GM21528 (cell line): ENCODE results near the gene BMP5.
"Not testable (repeated sequence)": the region's sequence is repeated elsewhere in the genome, so short reads cannot be mapped to it uniquely, and the experiment has no call there.

Experiments
- ATAC-seq: cut with Tn5 transposase; IDR thresholded peaks from one replicate; pipeline ENCODE4 v1.9.1; 2021; ENCODE audit warnings: mild to moderate bottlenecking, moderate library complexity; ENCODE audit not compliant: unreplicated experiment, low FRiP score

The BMP5 gene

GRCh38 chr6:55875400-55875799 is at the start of gene BMP5:
BMP5 (minus strand) TSS chr6:55875590; CDS start chr6:55874865, 725 bp downstream.
- ATAC-seq: no peak

DNA sequence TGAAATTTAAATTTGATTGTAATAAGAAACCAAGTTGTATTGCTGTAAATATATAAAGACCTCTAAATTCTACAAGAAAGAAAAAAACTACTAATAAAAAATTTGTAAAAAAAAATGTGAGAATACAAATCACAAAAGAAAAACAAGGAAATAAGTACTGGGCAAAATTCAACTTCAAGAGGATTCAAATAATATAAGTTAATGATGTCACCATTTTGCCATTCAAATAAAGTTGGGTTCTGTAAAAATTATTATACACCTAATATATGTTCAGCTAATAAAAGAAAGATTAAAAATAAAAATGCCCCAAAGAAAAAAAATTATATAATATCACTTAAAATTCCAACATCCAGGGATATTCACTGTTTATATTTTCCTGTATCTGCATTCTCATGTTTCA is 47.0 kb upstream of the BMP5 start:
- no peak for ATAC-seq

DNA sequence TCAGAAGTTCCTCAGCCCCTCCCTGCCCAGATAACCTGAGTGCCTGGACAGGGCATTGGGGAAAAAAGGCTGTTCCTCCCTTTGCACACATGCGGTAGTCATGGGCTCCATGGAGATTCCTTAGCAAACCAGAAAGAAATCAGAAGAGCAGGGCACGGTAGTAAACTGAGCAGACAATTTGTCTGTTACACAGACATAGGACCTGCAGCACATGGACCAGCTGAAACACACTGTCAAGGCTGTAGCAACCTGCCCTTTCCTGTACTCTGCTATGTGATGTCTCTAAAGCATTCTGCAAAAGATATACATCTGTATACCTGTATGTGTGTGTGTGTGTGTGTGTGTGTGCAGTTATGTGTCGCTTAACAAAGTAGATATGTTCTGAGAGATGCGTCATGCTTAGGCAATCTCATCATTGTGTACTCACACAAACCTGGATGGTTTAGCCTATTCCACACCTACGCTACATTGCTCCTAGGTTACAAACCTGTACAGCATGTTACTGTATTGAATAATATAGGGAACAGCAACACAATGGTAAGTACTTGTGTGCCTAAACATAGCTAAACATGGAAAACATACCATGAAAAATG is 44.4 kb upstream of the BMP5 start:
- no peak for ATAC-seq

GRCh38 chr6:55918639-55919038 is 43.2 kb upstream of the BMP5 start:
- no peak for ATAC-seq

DNA sequence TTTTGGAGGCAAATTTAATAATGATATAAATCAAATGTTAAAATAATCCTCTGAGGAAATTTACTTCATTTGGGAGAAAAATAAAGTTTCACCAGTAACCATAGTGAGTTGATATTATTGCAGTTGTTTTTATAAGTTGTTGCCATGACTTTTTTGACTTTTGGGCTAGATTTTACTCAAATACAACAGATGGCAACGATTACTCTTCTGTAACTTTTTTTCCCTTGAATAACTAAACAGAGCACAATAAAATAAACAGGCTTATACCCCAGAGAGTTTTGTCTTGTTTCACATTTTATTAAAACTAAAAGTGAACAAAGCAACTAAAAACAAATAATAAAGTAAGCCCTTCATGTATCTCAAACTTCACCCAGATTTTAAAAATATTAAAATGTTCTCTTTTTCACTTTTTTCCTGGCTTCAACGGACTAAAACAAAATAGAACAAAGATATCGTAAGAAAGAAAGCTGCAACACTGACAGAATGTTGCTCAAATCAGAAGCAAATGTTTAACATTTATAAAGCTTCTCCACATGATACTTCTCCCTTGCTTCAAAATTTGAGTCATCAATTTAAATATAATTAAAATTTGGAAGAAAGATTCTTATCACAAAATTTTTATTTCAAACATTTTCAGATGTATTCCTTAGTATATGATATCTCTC is 42.5 kb upstream of the BMP5 start:
- no peak for ATAC-seq

GRCh38 chr6:55916188-55916587 is 40.8 kb upstream of the BMP5 start:
- no peak for ATAC-seq

DNA sequence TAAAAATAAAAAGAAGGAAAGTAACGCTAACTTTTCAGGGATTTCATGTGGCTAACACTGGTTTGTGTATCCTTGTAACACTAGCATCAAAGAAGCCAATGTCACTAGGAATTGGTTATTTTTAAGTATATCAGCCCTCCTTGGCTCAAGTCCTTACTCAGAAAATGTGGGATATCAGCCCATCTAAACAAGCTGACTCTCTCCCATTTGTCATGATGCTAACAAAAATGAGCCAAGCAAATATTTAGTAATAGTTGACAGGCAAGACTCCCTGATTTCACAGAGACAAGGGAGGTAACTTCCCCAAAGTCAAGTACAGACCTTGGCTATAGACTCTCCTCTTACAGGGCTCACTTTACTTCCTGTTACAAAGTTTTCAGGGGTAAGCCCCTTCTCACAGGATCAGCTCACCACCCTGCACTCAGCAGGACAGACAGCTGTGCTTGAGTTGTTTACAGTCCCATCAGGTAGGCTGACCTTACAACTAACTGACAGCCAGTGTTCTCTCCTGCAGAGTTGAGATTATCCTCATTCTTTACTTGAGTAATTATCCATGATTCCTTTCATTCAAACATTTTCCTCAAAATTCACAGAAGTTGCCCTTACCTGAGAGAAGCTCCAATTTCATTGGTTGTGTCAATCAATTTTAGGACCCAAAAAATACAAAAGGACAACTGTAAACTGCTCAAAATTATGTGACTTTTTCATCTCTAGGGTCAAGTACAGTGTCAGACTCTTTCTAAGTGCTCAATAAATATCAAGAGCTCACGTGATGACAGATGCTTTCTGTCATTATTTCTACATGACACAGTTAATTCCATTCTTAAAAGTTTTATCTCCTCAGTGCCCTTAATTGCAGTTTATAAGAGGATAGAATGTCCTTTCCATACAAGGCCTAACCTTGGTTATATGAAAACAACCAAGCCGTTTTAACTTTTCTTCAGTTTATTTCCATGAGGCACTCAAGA is 38.1 kb upstream of the BMP5 start:
- no peak for ATAC-seq

GRCh38 chr6:55910466-55910865 is 35.1 kb upstream of the BMP5 start:
- not testable (repeated sequence) for ATAC-seq

GRCh38 chr6:55909911-55910310 is 34.5 kb upstream of the BMP5 start:
- not testable (repeated sequence) for ATAC-seq

GRCh38 chr6:55902796-55903195 is 27.4 kb upstream of the BMP5 start:
- ATAC-seq: no peak

GRCh38 chr6:55901765-55902270 is 26.4 kb upstream of the BMP5 start:
- ATAC-seq: no peak

GRCh38 chr6:55898342-55898741 is 23.0 kb upstream of the BMP5 start:
- no peak for ATAC-seq

- no peak for ATAC-seq
These were observed 22.0 kb upstream of the BMP5 start for GRCh38 chr6:55897346-55897745.

DNA sequence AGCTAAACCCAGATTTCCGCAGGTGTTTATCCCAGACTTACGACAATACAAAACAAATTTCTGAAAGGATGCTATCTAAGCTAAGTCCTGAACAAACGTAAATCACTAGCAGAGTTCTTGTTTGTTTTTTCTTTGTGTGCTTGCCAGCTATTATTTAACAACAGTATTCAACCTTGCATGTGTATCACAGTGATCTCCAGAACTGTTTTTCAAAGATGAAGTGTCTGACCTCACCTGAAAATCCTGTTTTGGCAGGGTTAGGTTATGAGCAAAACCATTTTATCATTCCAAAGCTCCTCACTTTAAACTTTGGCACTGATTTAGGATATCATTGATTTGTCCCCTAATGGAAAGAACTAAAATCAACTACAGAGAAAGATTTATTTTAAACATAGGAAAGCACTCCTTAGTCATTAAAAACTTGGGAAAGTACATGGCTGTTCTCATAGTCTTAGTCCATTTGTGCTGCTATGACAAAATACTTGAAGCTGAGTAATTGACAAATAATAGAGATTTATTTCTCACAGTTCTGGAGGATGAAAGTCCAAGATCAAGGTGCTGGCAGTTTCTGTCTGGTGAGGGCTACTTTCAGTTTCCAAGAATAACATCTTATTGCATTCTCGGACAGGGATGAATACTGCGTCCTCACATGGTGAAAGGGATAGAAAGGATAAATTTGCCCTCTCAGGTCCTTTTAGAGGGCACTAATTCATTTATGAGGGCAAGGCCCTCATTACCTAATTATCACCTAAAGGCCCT is 20.8 kb upstream of the BMP5 start:
- no peak for ATAC-seq

DNA sequence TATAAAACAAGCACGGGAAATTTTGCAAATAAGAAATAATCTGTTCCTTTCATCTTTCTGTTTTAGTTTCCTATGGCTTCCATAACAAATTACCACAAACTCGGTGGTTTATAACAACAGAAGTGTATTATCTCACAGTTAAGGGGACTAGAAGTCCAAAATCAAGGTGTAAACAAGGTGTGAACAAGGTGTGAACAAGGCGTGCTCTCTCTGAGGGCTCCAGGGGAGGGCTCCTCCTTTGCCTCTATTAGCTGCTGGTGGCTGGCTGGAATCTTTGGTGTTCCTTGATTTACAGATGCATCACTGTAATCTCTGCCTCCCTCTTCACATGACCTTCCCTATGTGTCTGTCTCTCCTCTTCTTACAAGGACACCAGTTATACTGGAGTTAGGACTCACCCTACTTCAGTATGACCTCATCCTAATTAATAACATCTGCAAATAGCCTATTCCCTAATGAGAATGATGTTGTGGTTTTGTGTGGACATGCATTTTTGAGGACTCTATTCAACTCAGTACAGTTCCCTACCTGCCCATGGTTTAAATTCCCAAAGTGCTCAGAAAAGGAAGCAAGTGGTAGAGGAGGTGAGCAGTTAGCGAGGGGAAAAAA is 17.5 kb upstream of the BMP5 start:
- no peak for ATAC-seq

DNA sequence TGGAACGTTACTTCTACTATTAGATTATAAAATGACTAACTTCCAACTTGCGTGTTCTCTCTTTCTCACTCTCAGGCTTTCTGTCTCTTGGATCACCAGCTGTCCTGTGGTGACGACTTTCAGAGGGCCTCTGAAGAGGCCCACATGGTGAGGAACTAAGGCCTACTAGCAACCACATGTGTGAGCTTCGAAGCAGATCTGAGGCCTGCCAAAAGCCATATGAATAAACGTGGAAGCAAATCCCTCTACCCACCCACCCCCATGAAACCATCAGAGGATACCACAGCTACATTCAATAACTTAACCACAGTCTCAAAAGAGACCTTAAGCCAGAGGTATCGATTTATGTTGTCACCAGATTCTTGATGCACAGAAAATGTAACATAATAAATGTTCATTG is 13.5 kb upstream of the BMP5 start:
- ATAC-seq: no peak

GRCh38 chr6:55886185-55886836 is 10.9 kb upstream of the BMP5 start:
- no peak for ATAC-seq

- ATAC-seq: no peak
These were observed 7.6 kb upstream of the BMP5 start for GRCh38 chr6:55882718-55883569.

DNA sequence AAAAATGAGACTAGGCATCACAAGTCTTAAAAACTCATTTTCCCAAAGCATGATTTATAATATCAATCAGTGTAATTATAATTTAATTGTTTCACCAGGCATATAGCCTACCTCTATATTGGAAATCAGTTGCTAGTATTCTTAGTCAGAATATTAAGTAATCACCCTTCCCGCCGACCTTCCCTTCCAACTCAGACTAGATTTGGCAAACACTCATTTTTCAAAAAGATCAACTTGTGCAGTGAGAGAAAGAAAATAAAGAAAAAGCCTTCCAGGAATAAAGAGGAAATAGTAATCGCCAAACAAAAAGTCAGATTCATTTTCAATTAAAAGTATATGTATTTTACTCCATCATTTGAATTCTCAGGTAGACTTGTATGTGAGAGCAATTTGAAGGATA is 1.9 kb upstream of the BMP5 start:
- ATAC-seq: no peak
